GM21390 (cell line): ENCODE results near the gene ORM2.

Source experiments
- ATAC-seq: cut with Tn5 transposase; IDR thresholded peaks from one replicate; pipeline ENCODE4 v1.9.1; 2021; ENCODE audit not compliant: unreplicated experiment

The ORM2 gene

GRCh38 chr9:114346146-114346545 is 16.5 kb downstream of the ORM2 start:
- no peak for ATAC-seq

- no peak for ATAC-seq
Observed at GRCh38 chr9:114347675-114348074, 18.0 kb downstream of the ORM2 start.

DNA sequence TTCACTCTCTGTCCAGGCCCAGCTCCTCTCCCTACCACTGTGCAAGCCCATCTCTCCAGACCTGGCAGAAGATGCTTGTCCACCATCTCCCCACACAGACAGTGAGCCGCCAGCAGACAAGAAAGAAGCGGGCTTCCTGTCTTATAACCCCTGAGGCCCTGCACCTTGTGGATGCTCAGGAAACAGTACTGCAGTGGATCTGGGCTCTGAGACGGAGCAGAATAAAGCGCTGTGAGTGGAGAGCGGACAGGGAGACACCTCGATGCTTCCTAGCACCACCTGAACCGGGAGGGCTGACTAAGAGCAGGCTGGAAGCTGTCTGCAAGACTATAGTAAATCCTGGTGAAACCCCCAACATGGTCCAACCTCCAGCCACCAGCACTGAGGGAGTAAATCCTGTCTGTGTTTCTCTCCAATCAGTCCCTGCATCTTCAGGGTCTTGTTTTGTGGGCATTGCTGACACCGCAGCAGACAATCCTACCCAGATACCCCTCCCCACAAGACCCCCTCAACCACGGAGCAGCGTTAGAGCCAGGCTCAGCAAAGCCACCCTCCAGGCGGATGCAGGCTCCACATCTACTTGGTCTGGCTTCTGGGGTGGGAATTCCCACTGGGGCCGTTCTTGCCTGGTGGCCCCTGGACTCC is 18.7 kb downstream of the ORM2 start:
- no peak for ATAC-seq

DNA sequence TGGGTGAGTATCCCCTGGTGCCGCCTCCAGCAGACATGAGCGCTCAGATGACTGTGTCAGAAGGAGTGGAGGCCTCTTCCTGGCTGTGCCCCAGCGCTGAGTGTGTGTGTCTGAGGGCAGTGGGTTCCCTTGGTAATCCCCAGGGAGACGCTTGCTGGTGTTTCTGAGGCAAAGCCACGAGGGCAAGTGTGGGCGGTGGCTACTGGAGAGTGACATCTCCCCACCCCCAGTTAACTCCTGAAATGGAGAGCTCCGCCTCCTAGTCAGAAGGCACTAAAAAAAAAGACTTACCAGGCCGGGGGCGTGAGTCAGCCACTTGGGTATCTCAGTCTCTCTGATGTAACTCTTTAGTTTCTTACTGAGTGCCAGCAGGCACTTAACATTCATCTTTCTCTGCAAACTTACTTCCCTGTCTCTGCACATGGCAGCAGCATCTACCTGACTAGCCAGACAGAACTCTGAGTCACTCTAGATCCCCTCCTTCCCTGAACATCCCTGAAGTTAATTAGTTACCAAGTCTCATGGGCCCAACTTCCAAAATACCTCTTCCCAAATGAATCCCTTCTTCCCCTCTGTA is 19.3 kb downstream of the ORM2 start:
- ATAC-seq, result peak; percentile 85

GRCh38 chr9:114349713-114350480 is 20.2 kb downstream of the ORM2 start:
- no peak for ATAC-seq

- no peak for ATAC-seq
Observed at GRCh38 chr9:114350636-114351401, 21.1 kb downstream of the ORM2 start.

GRCh38 chr9:114351932-114352331 is 22.3 kb downstream of the ORM2 start:
- no peak for ATAC-seq

- ATAC-seq, result no peak
Observed at GRCh38 chr9:114355821-114356220, 26.2 kb downstream of the ORM2 start.

- ATAC-seq, result no peak
Observed at GRCh38 chr9:114356792-114357191, 27.1 kb downstream of the ORM2 start.

GRCh38 chr9:114357360-114357759 is 27.7 kb downstream of the ORM2 start:
- no peak for ATAC-seq

- no peak for ATAC-seq
Observed at GRCh38 chr9:114357911-114358328, 28.3 kb downstream of the ORM2 start.

GRCh38 chr9:114359801-114360200 is 30.1 kb downstream of the ORM2 start:
- no peak for ATAC-seq

DNA sequence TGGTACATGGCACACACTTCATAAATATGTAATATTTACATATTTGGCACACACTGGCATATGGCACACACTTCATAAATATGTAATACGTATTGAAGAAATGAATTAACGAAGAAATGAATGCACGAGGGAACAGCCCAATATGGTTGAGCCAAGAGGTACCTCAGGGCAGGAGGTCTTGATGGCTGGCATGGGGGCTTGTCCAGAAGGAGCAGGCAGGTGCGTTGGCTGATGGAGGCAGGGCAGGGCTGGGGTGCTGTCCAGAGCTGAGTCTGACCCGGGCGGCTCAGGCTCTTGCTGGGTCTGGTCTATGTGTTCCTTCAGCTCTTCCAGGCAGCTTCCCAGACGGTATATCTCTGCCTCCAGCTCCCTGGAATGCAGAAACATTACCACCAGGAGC is 31.9 kb downstream of the ORM2 start:
- ATAC-seq, result no peak

DNA sequence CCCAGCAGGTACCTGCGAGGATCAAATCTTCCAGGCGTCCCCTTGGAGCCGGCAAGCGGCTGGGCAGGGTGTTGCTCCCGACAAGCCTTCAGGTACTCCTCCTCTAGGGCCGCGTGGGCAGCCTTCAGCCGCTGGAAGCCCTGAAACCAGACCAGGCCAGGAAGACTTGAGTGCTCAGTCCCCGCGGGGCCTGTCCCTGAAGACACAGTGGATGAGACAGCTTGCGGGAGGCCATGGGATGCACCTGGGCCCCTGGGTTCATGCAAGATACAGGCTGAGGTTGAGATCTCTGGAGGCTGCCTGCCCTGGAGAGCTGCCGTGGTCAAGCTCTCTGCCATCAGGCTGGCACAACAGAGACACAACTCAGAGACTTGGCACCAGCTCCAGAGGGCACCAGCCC is 32.7 kb downstream of the ORM2 start:
- ATAC-seq, result no peak

- no peak for ATAC-seq
Observed at GRCh38 chr9:114363424-114363823, 33.8 kb downstream of the ORM2 start.

GRCh38 chr9:114364134-114365041 is 34.7 kb downstream of the ORM2 start:
- no peak for ATAC-seq

DNA sequence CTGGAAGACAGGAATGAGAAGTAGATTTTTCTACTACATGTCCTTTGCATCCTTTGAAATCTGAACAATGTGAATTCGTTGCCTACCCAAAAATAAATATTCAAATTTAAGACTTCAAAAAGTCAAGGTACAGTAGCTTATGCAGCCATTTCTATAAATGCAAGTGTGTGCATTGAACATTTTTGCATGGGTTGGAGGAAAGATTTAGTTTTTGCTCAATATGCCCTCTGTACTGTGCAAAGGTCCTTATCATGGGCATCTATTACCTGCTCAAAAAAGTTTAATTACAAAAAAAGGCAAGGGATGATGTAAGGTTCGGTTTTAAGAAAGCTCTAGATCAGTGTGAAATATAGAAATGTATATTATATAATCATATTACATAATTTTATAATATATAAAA is 35.5 kb downstream of the ORM2 start:
- no peak for ATAC-seq

- ATAC-seq, result peak; percentile 54
Observed at GRCh38 chr9:114366334-114367128, 36.9 kb downstream of the ORM2 start.

DNA sequence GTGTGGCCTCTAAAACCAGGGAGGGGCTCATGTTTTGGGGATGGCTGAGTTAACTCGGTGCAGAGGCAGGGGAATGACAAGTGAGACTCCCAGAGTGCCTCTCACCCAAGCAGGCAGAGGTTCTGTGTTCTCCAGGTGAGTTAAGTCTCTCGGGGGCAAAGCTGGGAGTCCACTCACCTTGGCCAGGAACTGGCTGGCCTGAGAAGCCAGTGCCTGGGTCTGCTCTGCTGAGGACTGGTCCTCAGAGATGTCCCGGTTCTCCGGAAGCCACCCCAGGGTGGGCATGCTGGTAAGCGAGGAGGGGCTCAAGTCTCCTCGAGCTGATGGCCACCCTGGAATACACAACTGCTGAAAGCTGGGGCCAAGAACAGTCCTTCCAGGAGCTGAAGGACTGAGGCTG is 37.7 kb downstream of the ORM2 start:
- ATAC-seq, result no peak
